Forelimb muscle (tissue), 1 donor: ENCODE results near the gene ABCC9. TPM values are rescaled to one million over a fixed set of nuclear protein-coding genes. Genes with fewer than 3 reads are reported as not detected.

Experiments used
- DNase-seq: peaks from one replicate; pipeline ENCODE4 v3.0.0-alpha.2; 2013; ENCODE audit warnings: low read depth
- polyA plus RNA-seq: library from polyadenylated mRNA; unstranded; fragments of 120-200 nt; gene quantifications from one replicate; pipeline ENCODE4 v1.2.1, GENCODE V29; 2013; ENCODE audit not compliant: insufficient read length

The ABCC9 gene
- polyA plus RNA-seq, 1 donor = 83.9 TPM

- no peak for DNase-seq
Measured at GRCh38 chr12:21774358-21775132, 166.7 kb downstream of the ABCC9 start, which contains the start of gene KCNJ8. KCNJ8 (minus strand) TSS chr12:21774706; CDS start chr12:21773616, 1,090 bp downstream.

DNA sequence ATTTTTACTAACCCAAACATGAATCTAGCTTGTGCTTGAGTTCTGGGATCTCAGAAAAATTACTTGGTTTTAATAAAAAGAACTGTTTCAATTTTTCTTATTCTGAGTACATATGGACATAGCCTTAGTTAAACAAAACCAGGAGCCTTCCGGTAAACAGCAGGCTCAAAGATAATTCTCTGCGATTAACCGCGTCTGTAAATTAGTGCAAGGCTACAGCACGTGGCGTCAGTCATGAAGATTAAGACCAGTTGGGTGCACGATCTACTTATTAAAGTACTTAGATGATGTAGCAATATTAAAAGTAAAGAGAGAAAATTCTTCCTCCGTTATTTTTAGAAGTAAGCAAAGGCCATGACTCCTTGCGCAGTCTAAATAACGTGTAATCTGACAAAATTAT lies 167.4 kb downstream of the ABCC9 start:
- DNase-seq = no peak

- DNase-seq = no peak
Measured at GRCh38 chr12:21773263-21773741, 167.9 kb downstream of the ABCC9 start.

GRCh38 chr12:21771311-21771710 lies 169.9 kb downstream of the ABCC9 start:
- no peak for DNase-seq

GRCh38 chr12:21769307-21769706 lies 171.9 kb downstream of the ABCC9 start:
- no peak for DNase-seq

DNA sequence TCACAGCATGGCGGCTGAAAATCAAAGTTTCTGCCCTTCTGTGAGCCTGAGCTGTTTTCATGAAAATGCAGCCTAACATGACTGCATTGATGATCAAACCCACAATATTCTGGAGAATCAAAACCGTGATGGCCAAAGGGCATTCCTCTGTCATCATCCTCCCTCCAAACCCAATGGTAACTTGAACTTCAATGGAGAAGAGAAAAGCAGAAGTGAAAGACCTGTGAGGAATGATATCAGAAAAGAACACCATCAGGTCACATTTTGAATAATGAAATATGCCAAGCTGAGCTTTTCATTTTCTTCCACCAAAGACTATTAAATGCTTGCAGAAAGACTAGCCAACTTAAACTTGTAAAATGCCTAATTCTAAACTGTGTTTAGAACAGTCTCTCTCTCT lies 174.8 kb downstream of the ABCC9 start:
- no peak for DNase-seq

DNA sequence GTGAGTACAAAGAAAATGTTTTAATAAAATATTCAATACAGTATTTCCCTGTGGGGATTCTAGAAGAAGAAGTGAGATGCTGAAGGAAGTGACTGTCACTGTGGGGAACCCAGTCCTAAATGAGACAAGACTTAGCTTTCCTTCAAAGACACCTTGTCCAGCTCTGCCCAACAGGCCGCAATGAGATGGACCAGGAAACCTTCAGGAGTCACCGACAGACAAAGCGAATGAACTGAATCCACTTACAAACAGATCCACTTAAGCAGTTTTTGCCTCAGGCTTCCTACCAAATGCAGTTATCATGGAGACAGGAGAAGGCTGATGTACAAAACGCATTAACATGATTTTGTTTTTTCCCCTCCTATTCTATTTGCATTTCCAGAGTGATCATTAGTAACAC lies 176.3 kb downstream of the ABCC9 start:
- no peak for DNase-seq

- DNase-seq = no peak
Measured at GRCh38 chr12:21764065-21764464, 177.2 kb downstream of the ABCC9 start.

DNA sequence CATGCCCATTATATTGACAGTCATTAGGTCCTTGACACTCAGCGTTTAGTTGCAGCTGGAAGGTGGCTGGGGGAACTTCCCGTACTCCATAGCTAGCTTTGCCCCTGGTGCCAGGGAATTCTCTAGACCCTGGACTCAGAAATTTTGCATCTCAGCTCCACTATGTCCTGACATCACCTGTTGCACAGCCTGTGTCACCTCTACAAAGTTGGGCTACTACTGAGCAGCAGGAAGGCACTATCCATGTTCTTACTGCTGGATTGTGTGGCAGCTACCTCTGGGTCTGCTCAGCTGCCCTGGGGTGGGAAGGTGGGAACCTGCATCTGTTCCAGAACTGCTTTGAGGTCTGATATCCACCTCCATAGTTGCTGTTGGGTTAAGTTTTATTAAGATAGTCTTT lies 177.7 kb downstream of the ABCC9 start:
- DNase-seq = no peak

GRCh38 chr12:21759737-21760136 lies 181.5 kb downstream of the ABCC9 start:
- no peak for DNase-seq

GRCh38 chr12:21757735-21758134 lies 183.5 kb downstream of the ABCC9 start:
- DNase-seq = no peak

GRCh38 chr12:21756699-21757098 lies 184.5 kb downstream of the ABCC9 start:
- no peak for DNase-seq

GRCh38 chr12:21751517-21751916 lies 189.7 kb downstream of the ABCC9 start:
- DNase-seq = no peak

Other genes with a start within 250 kb of the ABCC9 start
- 35.0 TPM for gene KCNJ8, start 166.7 kb downstream of the ABCC9 start, polyA plus RNA-seq
- 28.0 TPM for gene CMAS, start 104.8 kb upstream of the ABCC9 start, polyA plus RNA-seq